Natural killer cell (primary cell): Measurements from ENCODE around the gene FADD. TPM values are rescaled to one million over a fixed set of nuclear protein-coding genes. Genes with fewer than 3 reads are reported as not detected.

Experiments used
- ATAC-seq, 3 donors: fragments of 150-1000 bp in 2 of 3; fragments of 200-7000 bp in 1 of 3; cut with Tn5 transposase; 1 replicate in 1 of 3; 2 replicates in 2 of 3; pipeline ENCODE4 v1.10.0; 2021; ENCODE audit warnings: mild to moderate bottlenecking in 2 of 3, moderate library complexity in 2 of 3
- DNase-seq, 2 donors: peaks; one replicate each; pipeline versions ENCODE4 v3.0.0 to v3.0.0-alpha.2; 2013 to 2021; ENCODE audit warnings: mixed read lengths in 1 of 2
- H3K27ac ChIP-seq: one replicate; pipeline ENCODE4 v1.5.1; 2013; ENCODE audit warnings: mild to moderate bottlenecking, low read length
- H3K27me3 ChIP-seq: one replicate; pipeline ENCODE4 v1.6.1; 2013; ENCODE audit warnings: low read length; ENCODE audit not compliant: control insufficient read depth, insufficient read depth
- H3K36me3 ChIP-seq: one replicate; pipeline ENCODE4 v1.6.1; 2013; ENCODE audit warnings: low read length; ENCODE audit not compliant: control insufficient read depth, insufficient read depth
- H3K4me1 ChIP-seq: one replicate; pipeline ENCODE4 v1.6.1; 2013; ENCODE audit warnings: low read length; ENCODE audit not compliant: control insufficient read depth, insufficient read depth
- H3K4me3 ChIP-seq: one replicate; pipeline ENCODE4 v1.5.1; 2013; ENCODE audit warnings: low read length
- H3K9me3 ChIP-seq: one replicate; pipeline ENCODE4 v1.6.1; 2013; ENCODE audit warnings: low read length; ENCODE audit not compliant: control insufficient read depth, insufficient read depth
- H3K27ac Mint-ChIP-seq, 2 donors: one replicate each; pipeline ENCODE4 v1.8.0; 2022; ENCODE audit warnings: mild to moderate bottlenecking in 2 of 2, mixed read lengths in 2 of 2, moderate library complexity in 1 of 2
- H3K27me3 Mint-ChIP-seq, 2 donors: one replicate each; pipeline ENCODE4 v1.8.0; 2022; ENCODE audit warnings: low read depth in 2 of 2, mixed read lengths in 2 of 2
- H3K36me3 Mint-ChIP-seq: one replicate; pipeline ENCODE4 v1.8.0; 2022; ENCODE audit warnings: mixed read lengths
- H3K4me1 Mint-ChIP-seq, 2 donors: one replicate each; pipeline ENCODE4 v1.8.0; 2022; ENCODE audit warnings: mixed read lengths in 2 of 2
- H3K4me3 Mint-ChIP-seq: one replicate; pipeline ENCODE4 v1.8.0; 2022; ENCODE audit warnings: mild to moderate bottlenecking, moderate library complexity, mixed read lengths
- H3K9me3 Mint-ChIP-seq, 2 donors: one replicate each; pipeline ENCODE4 v1.8.0; 2022; ENCODE audit warnings: mixed read lengths in 2 of 2
- CTCF ChIP-seq: fragments of 200-600 bp; IDR thresholded peaks from one replicate; pipeline ENCODE4 v1.8.0; 2022; ENCODE audit warnings: antibody characterized with exemption
- WGBS: methylation state at CpG from one replicate; pipeline ENCODE4 v1.1.7; 2013; ENCODE audit warnings: missing lambda C conversion rate; ENCODE audit not compliant: insufficient coverage; 5-methylcytosine and 5-hydroxymethylcytosine counted together
- intact Hi-C: fragments of 100-400 bp; cut with micrococcal nuclease; formaldehyde crosslinking; loops from one replicate; pipeline ENCODE4 v1.14.2; 2022
- total RNA-seq, 4 donors: library from RNA; stranded (reverse); fragments of 120-200 nt in 1 of 4; gene quantifications; one replicate each; pipeline versions ENCODE4 v1.2.3 to v1.2.4, GENCODE V29; 2013 to 2022

Gene FADD
- total RNA-seq, 3 donors from 2014 or later (not counting 1 experiment from before 2014, with no cell fraction given): 7.8 to 9.2 (median 9.0) TPM

GRCh38 chr11:70206982-70207376 is 3.9 kb downstream of the FADD start:
- Mint-ChIP-seq H3K27ac (peak overlapping the region; percentile 46 to 59), H3K4me3 (no peak overlapping the region), H3K9me3 (no peaks in the 10 kb centered on the region), H3K27me3 (no peaks in the 10 kb centered on the region), H3K36me3 (no peaks in the 10 kb centered on the region), H3K4me1 (peaks cover 35 to 65% of the 10 kb centered on the region in 2 donors)
- 93% methylated on average over 6 of the region's 6 CpGs for WGBS
- intact Hi-C loops: no loop called here
- no peak for DNase-seq
- no peak for ATAC-seq
- peaks cover 38% of the 10 kb centered on the region for H3K4me1 ChIP-seq
- no peak overlapping the region for H3K4me3 ChIP-seq
- TF ChIP-seq CTCF: no peak
- H3K27ac ChIP-seq: no peak overlapping the region
- H3K36me3 ChIP-seq: peaks cover 35% of the 10 kb centered on the region
- no peaks in the 10 kb centered on the region for H3K9me3 ChIP-seq
- H3K27me3 ChIP-seq: no peaks in the 10 kb centered on the region

- intact Hi-C loops: no loop called here
- Histone ChIP-seq H3K27ac (no peak overlapping the region), H3K9me3 (no peaks in the 10 kb centered on the region), H3K4me3 (no peak overlapping the region), H3K27me3 (no peaks in the 10 kb centered on the region), H3K4me1 (peaks cover 32% of the 10 kb centered on the region), H3K36me3 (peaks cover 35% of the 10 kb centered on the region)
- no peak for TF ChIP-seq CTCF
- Mint-ChIP-seq H3K4me1 (peaks cover 32 to 64% of the 10 kb centered on the region in 2 donors), H3K36me3 (no peaks in the 10 kb centered on the region), H3K27ac (peak overlapping the region; percentile 46 to 59), H3K4me3 (no peak overlapping the region), H3K9me3 (no peaks in the 10 kb centered on the region), H3K27me3 (no peaks in the 10 kb centered on the region)
- 95% methylated on average over 15 of the region's 15 CpGs for WGBS
- no peak for ATAC-seq
- DNase-seq: no peak
Observed at GRCh38 chr11:70207531-70208131, 4.5 kb downstream of the FADD start.

GRCh38 chr11:70209391-70209912 is 6.4 kb downstream of the FADD start:
- Mint-ChIP-seq H3K4me1 (peaks cover 20 to 50% of the 10 kb centered on the region in 2 donors), H3K27ac (peak overlapping the region; percentile 9 to 73), H3K9me3 (no peaks in the 10 kb centered on the region), H3K4me3 (no peak overlapping the region), H3K27me3 (no peaks in the 10 kb centered on the region), H3K36me3 (no peaks in the 10 kb centered on the region)
- Histone ChIP-seq H3K36me3 (peaks cover 35% of the 10 kb centered on the region), H3K4me3 (no peak overlapping the region), H3K4me1 (peaks cover 21% of the 10 kb centered on the region), H3K9me3 (no peaks in the 10 kb centered on the region), H3K27ac (no peak overlapping the region), H3K27me3 (no peaks in the 10 kb centered on the region)
- no peak for ATAC-seq
- DNase-seq: no peak
- intact Hi-C loops: no loop called here
- TF ChIP-seq CTCF: no peak
- WGBS: 86% methylated on average over 4 of the region's 6 CpGs

- WGBS: 94% methylated on average over 8 of the region's 8 CpGs
- Histone ChIP-seq H3K4me1 (peaks cover 15% of the 10 kb centered on the region), H3K36me3 (peaks cover 35% of the 10 kb centered on the region), H3K27ac (no peak overlapping the region), H3K27me3 (no peaks in the 10 kb centered on the region), H3K4me3 (no peak overlapping the region), H3K9me3 (no peaks in the 10 kb centered on the region)
- H3K4me3 Mint-ChIP-seq: no peak overlapping the region
- ATAC-seq (no peak), DNase-seq (no peak)
- H3K9me3 Mint-ChIP-seq: no peaks in the 10 kb centered on the region
- H3K27me3 Mint-ChIP-seq: no peaks in the 10 kb centered on the region
- no peak for TF ChIP-seq CTCF
- no peaks in the 10 kb centered on the region for H3K36me3 Mint-ChIP-seq
- H3K4me1 Mint-ChIP-seq: peaks cover 14 to 44% of the 10 kb centered on the region in 2 donors
- intact Hi-C loops: no loop called here
- peak overlapping the region; percentile 9 to 73 for H3K27ac Mint-ChIP-seq
Observed at GRCh38 chr11:70210051-70210501, 7.0 kb downstream of the FADD start.
